GM12874 (cell line): ENCODE data around the gene NINJ1.

Source experiments
- CTCF ChIP-seq: IDR thresholded peaks from 2 replicates; pipeline ENCODE4 v1.5.1; 2011; ENCODE audit warnings: low read depth, mild to moderate bottlenecking, control low read depth, low read length, moderate library complexity; ENCODE audit not compliant: insufficient read depth

The NINJ1 gene

GRCh38 chr9:93093127-93093876, 40.7 kb downstream of the NINJ1 start:
- no peak for TF ChIP-seq CTCF

DNA sequence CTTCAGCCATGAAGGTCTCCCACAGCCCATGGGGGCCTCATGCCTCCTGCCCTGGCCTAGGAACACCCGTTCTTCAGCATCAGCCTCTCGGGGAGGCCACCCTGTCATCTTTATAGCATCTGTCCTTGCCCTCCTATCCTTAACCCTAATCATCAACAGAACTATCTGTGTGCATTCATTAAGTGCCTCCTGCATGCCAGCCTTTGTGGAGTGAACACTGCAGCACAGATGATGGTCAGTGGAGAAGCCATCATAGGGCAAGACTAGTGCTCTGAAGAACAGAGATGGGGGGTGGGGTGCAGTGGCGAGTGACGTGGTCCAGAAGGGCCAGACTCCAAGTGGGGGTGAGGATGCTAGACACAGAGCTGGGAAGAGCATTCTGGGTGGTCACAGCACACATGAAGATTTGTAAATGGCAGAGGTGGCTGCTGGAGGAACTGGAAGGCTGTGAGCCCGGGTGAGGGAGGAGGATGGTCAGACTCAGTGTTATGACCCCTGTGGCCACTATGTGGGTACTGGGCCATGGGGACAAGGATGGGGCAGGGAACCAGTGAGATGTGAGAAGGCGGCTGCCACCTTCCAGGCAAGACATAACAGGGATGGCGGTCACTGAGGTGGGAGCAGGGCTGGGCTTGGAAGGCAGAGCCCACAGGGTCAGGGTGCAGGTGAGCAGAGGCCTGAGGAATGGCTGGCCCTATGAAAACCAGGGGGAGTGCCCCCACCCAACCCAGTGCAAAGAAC, 41.6 kb downstream of the NINJ1 start:
- no peak for TF ChIP-seq CTCF

GRCh38 chr9:93091453-93092081, 42.5 kb downstream of the NINJ1 start:
- TF ChIP-seq CTCF = no peak

DNA sequence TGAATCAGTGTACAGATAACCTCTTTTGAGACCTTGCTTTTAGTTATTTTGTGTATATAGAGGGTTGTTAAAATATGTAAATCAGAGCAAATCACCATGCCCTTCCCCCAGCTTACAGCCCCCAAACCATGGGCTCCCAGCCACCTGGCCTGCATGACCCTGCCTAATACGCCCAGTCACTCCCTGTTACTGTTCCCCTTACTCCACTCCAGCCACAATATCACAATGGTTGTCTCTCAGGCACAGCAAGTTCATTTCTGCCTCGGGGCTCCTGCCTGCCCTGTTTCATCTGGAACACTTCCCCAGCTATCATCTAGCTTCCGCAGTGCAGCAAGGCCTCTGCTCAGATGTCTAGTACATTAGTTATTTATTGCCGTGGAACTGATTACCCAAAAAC, 43.0 kb downstream of the NINJ1 start:
- no peak for TF ChIP-seq CTCF

DNA sequence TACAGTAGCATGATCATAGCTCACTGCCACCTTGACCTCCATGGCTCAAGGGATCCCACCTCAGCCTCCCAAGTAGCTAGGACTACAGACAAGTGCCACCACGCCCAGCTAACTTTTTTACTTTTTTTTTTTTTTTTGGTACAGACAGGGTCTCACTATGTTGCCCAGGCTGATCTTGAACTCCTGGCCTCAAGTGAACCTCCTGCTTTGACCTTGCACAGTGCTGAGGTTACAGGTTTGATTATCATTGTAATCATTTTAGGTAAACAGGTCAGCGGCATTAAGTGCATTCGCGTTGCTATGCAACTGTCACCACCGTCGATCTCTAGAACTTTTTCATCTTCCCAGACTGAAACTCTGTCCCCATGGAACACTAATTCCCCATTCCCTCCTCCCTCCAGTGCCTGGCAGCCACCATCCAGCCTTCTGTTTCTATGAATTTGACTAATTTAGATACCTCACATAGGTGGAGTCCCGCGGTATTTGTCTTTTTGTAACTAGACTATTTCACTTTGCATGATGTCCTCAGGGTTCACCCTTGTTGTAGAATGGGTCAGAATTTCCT, 43.9 kb downstream of the NINJ1 start:
- TF ChIP-seq CTCF = no peak

GRCh38 chr9:93089481-93089991, 44.5 kb downstream of the NINJ1 start:
- no peak for TF ChIP-seq CTCF

DNA sequence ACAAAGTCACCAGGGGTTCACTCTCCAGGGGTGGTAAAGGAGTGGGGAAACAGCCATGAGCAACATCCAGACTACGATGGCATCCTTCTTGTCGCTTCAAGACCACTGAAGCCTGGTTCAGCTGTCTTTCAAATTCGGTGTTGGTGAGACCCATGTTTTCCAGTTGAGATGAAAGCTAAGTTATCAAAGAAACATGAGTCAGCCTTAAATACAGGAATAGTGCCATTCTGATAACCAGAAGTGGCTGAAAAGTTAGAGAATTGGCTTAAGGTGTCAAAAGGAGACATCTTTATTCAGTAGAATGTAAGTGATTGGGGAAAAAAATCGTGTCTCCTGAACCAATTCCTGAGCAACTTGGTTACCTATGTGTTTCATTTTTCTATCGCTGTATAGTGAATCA, 45.0 kb downstream of the NINJ1 start:
- no peak for TF ChIP-seq CTCF
